SKM-1 (cell line): Measurements from ENCODE around the gene GSTCD.
"Not testable (repeated sequence)": the region's sequence is repeated elsewhere in the genome, so short reads cannot be mapped to it uniquely, and the experiment has no call there.

ENCODE experiments used
- DNase-seq: peaks from one replicate; lab custom pipeline; 2025; ENCODE audit not compliant: unreplicated experiment; lab: John Stamatoyannopoulos, UW

The GSTCD gene

DNA sequence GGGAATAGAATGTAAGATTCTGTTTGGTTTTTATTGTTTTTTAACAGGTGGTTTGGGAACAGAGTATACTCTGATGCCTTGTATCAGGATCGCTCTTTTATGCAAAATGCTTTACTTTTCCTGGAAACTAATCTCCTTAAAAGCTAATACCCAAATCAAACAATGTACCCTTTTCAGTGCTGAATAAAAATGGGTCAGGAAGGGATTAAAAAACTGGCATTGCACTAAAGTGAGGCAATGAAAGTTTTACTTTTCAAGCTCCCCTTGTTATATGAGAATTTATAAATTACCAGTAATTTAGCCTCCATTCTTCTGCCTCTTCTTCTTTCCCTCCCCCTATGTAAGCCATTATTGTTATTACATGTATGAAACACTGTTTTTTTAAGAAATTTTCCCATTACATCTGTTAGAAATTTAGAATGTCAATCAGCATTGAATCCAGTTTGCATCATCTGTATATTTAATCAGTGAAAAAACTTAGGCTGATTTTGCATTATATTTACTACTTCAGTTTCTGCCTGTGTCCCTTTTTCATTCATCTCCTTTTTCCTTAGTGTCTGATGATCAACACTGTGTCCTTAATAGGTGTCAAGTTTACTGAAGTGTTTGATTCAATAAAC lies 97.0 kb downstream of the GSTCD start:
- no peak for DNase-seq

- no peak for DNase-seq
These were observed 98.9 kb downstream of the GSTCD start for GRCh38 chr4:105807496-105807895.

GRCh38 chr4:105808030-105808749 lies 99.6 kb downstream of the GSTCD start:
- no peak for DNase-seq

DNA sequence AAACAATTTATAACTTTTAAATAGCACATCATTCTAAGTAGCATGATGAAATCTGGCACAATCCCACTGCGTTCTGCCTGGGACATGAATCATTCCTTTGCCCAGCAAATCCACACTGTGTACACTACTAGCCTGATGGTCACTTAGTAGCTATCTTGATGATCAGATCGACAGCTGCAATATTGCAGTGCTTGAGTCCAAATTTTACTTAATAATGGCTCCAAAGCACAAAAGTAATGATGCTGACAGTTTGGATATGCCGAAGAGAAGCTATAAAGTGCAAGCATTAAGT lies 100.1 kb downstream of the GSTCD start:
- DNase-seq, result no peak

GRCh38 chr4:105815701-105816100 lies 107.1 kb downstream of the GSTCD start:
- DNase-seq, result no peak

GRCh38 chr4:105822061-105822460 lies 113.5 kb downstream of the GSTCD start:
- DNase-seq, result no peak

DNA sequence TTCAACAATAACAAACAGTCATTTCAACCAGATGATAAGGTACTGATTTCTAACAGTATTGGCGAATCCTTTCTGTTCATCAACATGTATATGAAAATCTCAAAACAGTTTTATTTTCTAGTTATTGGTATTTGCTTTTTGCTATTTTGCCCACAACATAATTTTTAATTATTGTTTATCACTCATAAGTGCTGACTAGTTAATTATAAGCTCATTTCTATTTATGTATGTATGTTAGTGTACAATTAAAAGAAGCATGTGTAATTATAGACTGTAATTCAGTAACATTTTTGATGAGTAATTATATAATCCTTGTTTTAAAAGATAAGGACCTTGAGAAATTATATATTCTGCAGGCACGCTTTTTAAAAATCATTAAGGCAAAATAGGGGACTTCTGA lies 119.5 kb downstream of the GSTCD start:
- DNase-seq, result no peak

DNA sequence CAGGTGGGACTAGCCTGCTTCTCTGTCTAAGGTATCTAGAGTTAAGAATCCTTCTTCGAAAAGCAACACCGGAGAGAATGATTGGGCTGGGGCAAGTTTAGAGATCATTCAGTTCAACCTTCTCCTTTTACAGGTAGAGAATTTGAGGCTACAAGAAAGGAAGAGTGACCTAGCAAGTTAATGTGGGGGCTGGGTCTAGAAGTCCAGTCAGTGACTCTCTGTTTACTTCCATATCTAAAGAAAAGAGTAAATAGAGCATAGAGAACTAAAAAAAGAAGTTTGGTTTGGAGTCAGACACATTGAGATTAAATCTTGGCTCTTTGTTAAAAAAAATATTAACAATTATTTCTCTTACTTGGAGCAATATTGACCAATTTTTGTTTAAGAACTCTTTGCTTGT lies 122.6 kb downstream of the GSTCD start:
- DNase-seq, result no peak

GRCh38 chr4:105835177-105835576 lies 126.6 kb downstream of the GSTCD start:
- no peak for DNase-seq

DNA sequence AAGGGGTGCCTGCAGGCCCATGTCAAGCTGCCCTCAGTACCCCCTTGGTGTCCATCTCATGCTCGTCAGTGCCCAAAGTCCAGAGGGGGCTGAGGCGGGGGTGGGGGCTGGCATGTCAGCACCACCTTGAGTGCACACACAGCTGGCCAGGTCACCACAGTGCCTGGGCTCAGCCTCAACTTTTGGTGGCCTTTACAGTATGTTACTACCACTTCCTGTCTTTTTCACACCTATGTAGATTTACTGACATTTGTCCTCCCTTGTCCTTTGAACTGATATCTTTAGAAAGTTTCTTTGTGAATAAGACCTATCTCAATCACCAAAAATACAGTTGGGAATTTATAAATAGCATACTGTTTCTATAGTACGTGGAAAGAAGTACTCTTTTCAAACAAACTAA lies 128.0 kb downstream of the GSTCD start:
- DNase-seq, result no peak

- no peak for DNase-seq
These were observed 128.5 kb downstream of the GSTCD start for GRCh38 chr4:105837037-105837436.

- no peak for DNase-seq
These were observed 129.5 kb downstream of the GSTCD start for GRCh38 chr4:105838082-105838481.

DNA sequence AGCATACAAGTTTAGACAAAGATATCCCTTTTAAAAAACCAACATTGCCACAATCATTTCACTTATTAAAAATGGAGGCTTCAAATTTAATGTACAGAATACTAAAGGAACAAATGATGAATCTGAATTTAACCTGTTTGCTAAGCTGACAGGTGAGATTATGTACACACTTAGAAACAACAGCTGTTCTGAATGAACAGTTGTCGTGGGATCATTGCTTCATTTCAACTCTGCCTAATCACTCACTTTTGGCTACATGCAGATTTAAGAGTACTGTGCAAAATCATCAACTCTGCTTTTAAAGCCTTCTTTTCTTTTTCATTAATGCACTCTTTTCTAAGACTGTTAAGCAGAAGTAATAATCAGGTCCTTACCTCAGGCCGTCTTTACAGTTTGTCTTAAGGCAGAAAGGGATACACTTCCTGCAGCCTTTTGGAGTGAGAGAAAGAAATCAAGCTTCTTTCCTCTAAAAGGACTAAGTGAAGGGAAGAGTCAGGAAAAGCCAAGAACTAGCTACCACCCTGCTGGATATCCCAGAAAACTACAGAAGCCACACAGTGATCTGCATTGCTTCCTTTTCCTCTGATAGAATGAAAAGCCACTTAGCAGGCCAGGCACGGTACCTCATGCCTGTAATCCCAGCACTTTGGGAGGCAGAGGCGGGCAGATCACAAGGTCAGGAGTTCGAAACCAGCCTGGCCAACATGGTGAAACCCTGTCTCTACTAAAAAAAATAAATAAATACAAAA lies 132.0 kb downstream of the GSTCD start:
- no peak for DNase-seq

DNA sequence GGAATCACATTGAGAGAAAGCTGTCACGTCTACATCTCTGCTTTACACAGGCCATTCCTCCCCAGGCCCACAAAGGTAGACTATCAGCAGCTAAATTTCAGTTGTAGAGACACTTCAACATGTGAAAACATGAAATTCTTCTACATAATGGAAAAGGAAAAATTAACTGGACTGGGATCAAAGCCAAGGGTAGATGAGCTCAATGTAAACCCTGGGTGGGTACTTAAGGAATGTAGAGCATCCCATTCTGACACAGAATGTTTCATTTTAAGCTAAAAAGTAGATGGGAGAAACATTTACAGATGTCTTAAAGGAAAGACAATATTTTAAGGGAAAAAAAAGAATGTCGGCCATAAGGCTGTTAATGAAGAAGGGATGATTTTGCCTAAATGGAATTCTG lies 135.4 kb downstream of the GSTCD start:
- no peak for DNase-seq

DNA sequence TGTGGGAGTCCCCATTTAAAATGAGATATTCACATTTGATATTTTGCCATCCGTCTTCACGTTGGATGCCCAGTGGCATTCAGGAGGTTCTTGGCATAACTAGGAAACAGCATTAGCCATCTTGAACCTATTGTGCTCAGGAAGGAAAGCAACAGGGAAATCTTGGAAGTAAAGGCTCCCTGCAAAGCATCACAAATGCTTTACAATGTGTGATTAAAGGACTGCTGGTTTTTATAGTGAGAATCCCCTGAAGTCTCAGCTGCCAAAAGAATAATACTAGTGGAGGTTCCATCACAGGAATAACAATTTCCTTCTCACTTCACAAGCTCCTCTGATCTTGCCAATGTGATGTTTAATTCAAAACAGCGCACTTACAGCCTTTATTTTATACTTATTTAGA lies 137.0 kb downstream of the GSTCD start:
- no peak for DNase-seq

GRCh38 chr4:105848359-105848758 lies 139.8 kb downstream of the GSTCD start:
- DNase-seq, result not testable (repeated sequence)

DNA sequence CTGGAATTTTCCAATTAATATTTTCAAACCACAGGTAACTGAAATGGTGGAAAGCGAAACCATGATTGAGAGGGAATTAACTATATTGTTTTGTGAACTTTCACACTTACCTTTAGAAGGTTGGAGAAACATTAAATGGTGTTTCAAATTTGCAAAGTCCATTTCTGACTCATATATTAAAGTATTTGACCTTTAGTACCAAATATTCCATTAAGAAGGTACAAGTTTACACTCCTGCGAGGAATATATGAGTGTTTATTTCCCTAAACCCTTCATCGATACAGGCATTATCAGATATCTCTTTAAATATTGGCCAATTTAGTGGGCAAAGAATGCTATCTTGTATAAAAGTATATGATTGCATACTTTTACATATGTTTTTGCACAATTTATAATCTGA lies 142.6 kb downstream of the GSTCD start:
- no peak for DNase-seq

DNA sequence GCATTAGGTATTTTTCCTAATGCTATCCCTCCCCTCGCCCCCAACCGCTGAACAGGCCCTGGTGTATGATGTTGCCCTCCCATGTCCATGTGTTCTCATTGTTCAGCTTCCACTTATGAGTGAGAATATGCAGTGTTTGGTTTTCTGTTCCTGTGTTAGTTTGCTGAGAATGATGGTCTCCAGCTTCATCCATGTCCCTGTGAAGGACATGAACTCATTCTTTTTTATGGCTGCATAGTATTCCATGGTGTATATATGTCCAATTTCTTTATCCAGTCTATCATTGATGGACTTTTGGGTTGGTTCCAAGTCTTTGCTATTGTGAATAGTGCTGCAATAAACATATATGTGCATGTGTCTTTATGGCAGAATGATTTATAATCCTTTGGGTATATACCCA lies 143.6 kb downstream of the GSTCD start:
- not testable (repeated sequence) for DNase-seq

DNA sequence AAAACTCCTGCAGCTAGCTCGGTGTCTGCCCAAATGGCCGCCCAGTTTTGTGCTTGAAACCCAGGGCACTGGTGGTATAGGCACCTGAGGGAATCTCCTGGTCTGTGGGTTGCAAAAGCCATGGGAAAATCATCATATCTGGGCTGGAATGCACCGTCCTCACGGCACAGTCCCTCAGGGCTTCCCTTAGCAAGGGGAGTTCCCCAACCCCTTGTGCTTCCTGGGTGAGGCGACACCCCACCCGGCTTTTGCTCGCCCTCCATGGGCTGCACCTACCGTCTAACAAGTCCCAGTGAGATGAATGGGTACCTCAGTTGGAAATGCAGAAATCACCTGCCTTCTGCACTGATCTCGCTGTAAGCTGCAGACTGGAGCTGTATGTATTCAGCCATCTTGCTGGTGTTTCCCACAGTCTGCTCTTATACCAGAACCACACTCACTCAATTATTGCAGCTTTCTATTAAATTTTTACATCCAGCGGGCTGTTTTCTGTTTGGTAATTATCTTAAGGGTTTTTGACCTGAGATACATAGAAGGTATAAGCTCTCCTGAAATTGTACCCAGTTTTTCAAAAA lies 150.0 kb downstream of the GSTCD start:
- no peak for DNase-seq

- no peak for DNase-seq
These were observed 150.6 kb downstream of the GSTCD start for GRCh38 chr4:105859233-105859632.

DNA sequence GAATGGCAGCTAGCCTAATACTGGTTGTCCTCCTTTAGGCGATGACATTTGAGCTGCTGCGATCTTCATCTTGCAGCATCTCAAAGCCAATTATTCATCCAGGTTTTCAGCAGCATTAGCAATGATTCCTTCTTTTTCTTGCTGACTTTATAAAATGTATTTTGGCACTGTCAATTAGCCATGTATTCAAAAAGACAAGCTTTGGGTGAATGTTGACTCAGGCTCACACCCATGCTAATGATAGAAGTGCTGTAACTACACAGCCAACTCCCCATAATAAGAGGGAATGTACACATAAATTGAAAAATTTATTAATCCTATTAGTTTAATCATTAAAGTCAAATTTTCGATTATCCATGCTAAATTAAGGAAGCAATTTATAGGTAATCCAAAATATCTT lies 162.4 kb downstream of the GSTCD start:
- no peak for DNase-seq

GRCh38 chr4:105871997-105872396 lies 163.4 kb downstream of the GSTCD start:
- DNase-seq, result no peak
